Neural progenitor cell (in vitro differentiated cells): ENCODE data around the gene RGMA.

ENCODE experiments used
- EZH2 ChIP-seq: fragments of 200-600 bp; sonication (generic); IDR thresholded peaks from 2 replicates; pipeline ENCODE4 v1.6.1; 2017; ENCODE audit warnings: antibody characterized with exemption, mild to moderate bottlenecking, moderate library complexity
- EZH2phosphoT487 ChIP-seq: fragments of 200-600 bp; sonication (generic); IDR thresholded peaks from 2 replicates; pipeline ENCODE4 v1.6.1; 2017; ENCODE audit warnings: antibody characterized with exemption
- TF ChIP-seq, protein P1 (sequence below): fragments of 200-600 bp; sonication (generic); IDR thresholded peaks from 2 replicates; pipeline ENCODE4 v1.5.1; 2017; ENCODE audit warnings: antibody characterized with exemption, mild to moderate bottlenecking

- TF ChIP-seq, protein P1, sequence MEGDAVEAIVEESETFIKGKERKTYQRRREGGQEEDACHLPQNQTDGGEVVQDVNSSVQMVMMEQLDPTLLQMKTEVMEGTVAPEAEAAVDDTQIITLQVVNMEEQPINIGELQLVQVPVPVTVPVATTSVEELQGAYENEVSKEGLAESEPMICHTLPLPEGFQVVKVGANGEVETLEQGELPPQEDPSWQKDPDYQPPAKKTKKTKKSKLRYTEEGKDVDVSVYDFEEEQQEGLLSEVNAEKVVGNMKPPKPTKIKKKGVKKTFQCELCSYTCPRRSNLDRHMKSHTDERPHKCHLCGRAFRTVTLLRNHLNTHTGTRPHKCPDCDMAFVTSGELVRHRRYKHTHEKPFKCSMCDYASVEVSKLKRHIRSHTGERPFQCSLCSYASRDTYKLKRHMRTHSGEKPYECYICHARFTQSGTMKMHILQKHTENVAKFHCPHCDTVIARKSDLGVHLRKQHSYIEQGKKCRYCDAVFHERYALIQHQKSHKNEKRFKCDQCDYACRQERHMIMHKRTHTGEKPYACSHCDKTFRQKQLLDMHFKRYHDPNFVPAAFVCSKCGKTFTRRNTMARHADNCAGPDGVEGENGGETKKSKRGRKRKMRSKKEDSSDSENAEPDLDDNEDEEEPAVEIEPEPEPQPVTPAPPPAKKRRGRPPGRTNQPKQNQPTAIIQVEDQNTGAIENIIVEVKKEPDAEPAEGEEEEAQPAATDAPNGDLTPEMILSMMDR, result no peak
- TF ChIP-seq EZH2phosphoT487 (no peak), EZH2 (no peak)
Measured at GRCh38 chr15:93024293-93024692, 64.7 kb downstream of the RGMA start.
